Right ventricle myocardium superior (tissue), 1 donor: ENCODE results near the gene NXPE4. TPM values are rescaled to one million over a fixed set of nuclear protein-coding genes. Genes with fewer than 3 reads are reported as not detected.
"Not testable (repeated sequence)": the region's sequence is repeated elsewhere in the genome, so short reads cannot be mapped to it uniquely, and the experiment has no call there.

Source experiments
- ATAC-seq: fragments of 200-7000 bp; cut with Tn5 transposase; one replicate; pipeline ENCODE4 v1.9.1; 2020; ENCODE audit warnings: mild to moderate bottlenecking; ENCODE audit not compliant: poor library complexity
- DNase-seq: peaks from one replicate; pipeline ENCODE4 v3.0.0-alpha.2; 2020
- intact Hi-C: fragments of 100-400 bp; cut with DNase I; formaldehyde crosslinking; loops from one replicate; pipeline ENCODE4 v1.11.2; 2022
- long read RNA-seq: library from polyadenylated mRNA; unstranded; transcript quantifications from one replicate; pipeline ENCODE4 v2.0.0, GENCODE V29; 2021
- total RNA-seq: library from RNA; stranded (reverse); fragmentation: NEBNext Ultra II Directional; extraction: Animal tissue kit (Norgen Biotek cat#: 25700); gene quantifications from one replicate; pipeline ENCODE4 v1.2.1, GENCODE V29; 2021
- donor health status: DM: no; HTN: yes; CAD: no; lungs with severe emphysema.

The NXPE4 gene
- not detected for total RNA-seq
- long read RNA-seq: 0 reads

- ATAC-seq (no peak), DNase-seq (no peak)
- intact Hi-C loops: no loop called here
These were observed at the start of gene NXPE4 for GRCh38 chr11:114595571-114595970. Gene NXPE4, minus strand, starts transcription at chr11:114595786. Its CDS starts 1,027 bp downstream, at chr11:114594759.

GRCh38 chr11:114639440-114639839 lies 43.9 kb upstream of the NXPE4 start:
- ATAC-seq, intact Hi-C loops, DNase-seq: not testable (repeated sequence)

- intact Hi-C loops, ATAC-seq, DNase-seq: not testable (repeated sequence)
These were observed 35.9 kb upstream of the NXPE4 start for GRCh38 chr11:114631445-114631965.

GRCh38 chr11:114625294-114625693 lies 29.7 kb upstream of the NXPE4 start:
- DNase-seq: no peak
- ATAC-seq: no peak
- intact Hi-C loops: no loop called here

GRCh38 chr11:114624455-114625207 lies 29.0 kb upstream of the NXPE4 start:
- ATAC-seq: no peak
- intact Hi-C loops: no loop called here
- no peak for DNase-seq

GRCh38 chr11:114623720-114624119 lies 28.1 kb upstream of the NXPE4 start:
- ATAC-seq (no peak), DNase-seq (no peak)
- intact Hi-C loops: no loop called here

GRCh38 chr11:114622858-114623257 lies 27.3 kb upstream of the NXPE4 start:
- DNase-seq: no peak
- ATAC-seq: no peak
- intact Hi-C loops: no loop called here

GRCh38 chr11:114621950-114622809 lies 26.6 kb upstream of the NXPE4 start:
- intact Hi-C loops: no loop called here
- DNase-seq (no peak), ATAC-seq (no peak)

- ATAC-seq: no peak
- DNase-seq: no peak
- intact Hi-C loops: no loop called here
These were observed 25.5 kb upstream of the NXPE4 start for GRCh38 chr11:114621072-114621471.

- DNase-seq: no peak
- ATAC-seq: no peak
- intact Hi-C loops: no loop called here
These were observed 24.1 kb upstream of the NXPE4 start for GRCh38 chr11:114619659-114620173.

GRCh38 chr11:114618139-114618538 lies 22.6 kb upstream of the NXPE4 start:
- ATAC-seq (no peak), DNase-seq (no peak)
- intact Hi-C loops: no loop called here

GRCh38 chr11:114617157-114618124 lies 21.9 kb upstream of the NXPE4 start:
- ATAC-seq: no peak

GRCh38 chr11:114616516-114616915 lies 20.9 kb upstream of the NXPE4 start:
- no peak for ATAC-seq

More at GRCh38 chr11:114617157-114618124, 21.9 kb upstream of the NXPE4 start:
- no peak for DNase-seq
- intact Hi-C loops: no loop called here

GRCh38 chr11:114615448-114616361 lies 20.1 kb upstream of the NXPE4 start:
- intact Hi-C loops: no loop called here
- ATAC-seq: no peak
- no peak for DNase-seq

More at GRCh38 chr11:114616516-114616915, 20.9 kb upstream of the NXPE4 start:
- intact Hi-C loops: no loop called here
- no peak for DNase-seq

- ATAC-seq (no peak), DNase-seq (no peak)
- intact Hi-C loops: no loop called here
These were observed 18.6 kb upstream of the NXPE4 start for GRCh38 chr11:114614127-114614720.

- ATAC-seq, DNase-seq, intact Hi-C loops: not testable (repeated sequence)
These were observed 17.5 kb upstream of the NXPE4 start for GRCh38 chr11:114613094-114613493.

GRCh38 chr11:114612686-114613085 lies 17.1 kb upstream of the NXPE4 start:
- ATAC-seq (no peak), DNase-seq (no peak)
- intact Hi-C loops: no loop called here
